RWPE2 (cell line): ENCODE measurements around the gene PADI3.

Experiments
- ATAC-seq: fragments of 200-7000 bp; cut with Tn5 transposase; 3 replicates; pipeline ENCODE4 v1.9.1; 2021; ENCODE audit warnings: low read depth
- DNase-seq: peaks from one replicate; pipeline ENCODE4 v3.0.0-alpha.2; 2020; ENCODE audit warnings: low spot score
- H3K27ac ChIP-seq: fragments of 450-650 bp; 2 replicates; pipeline ENCODE4 v1.5.1; 2017; ENCODE audit warnings: mild to moderate bottlenecking; ENCODE audit not compliant: poor library complexity, severe bottlenecking
- H3K27me3 ChIP-seq: fragments of 250-450 bp; sonication (Bioruptor Pico); 2 replicates; pipeline ENCODE4 v1.5.1; 2021; ENCODE audit warnings: mild to moderate bottlenecking, moderate library complexity; ENCODE audit not compliant: insufficient read depth, poor library complexity, severe bottlenecking
- H3K36me3 ChIP-seq: fragments of 250-450 bp; sonication (Bioruptor Pico); 2 replicates; pipeline ENCODE4 v1.5.1; 2020; ENCODE audit warnings: low read depth, mild to moderate bottlenecking, moderate library complexity
- H3K4me1 ChIP-seq: fragments of 250-450 bp; sonication (Bioruptor Pico); 2 replicates; pipeline ENCODE4 v1.5.1; 2021; ENCODE audit warnings: mild to moderate bottlenecking, moderate library complexity; ENCODE audit not compliant: insufficient read depth, poor library complexity, severe bottlenecking
- H3K4me3 ChIP-seq: fragments of 250-450 bp; sonication (Bioruptor Pico); 2 replicates; pipeline ENCODE4 v1.5.1; 2021; ENCODE audit warnings: mild to moderate bottlenecking, moderate library complexity; ENCODE audit not compliant: severe bottlenecking
- H3K9me3 ChIP-seq: fragments of 250-450 bp; sonication (Bioruptor Pico); 2 replicates; pipeline ENCODE4 v1.5.1; 2021; ENCODE audit warnings: mild to moderate bottlenecking, moderate library complexity; ENCODE audit not compliant: severe bottlenecking
- TF ChIP-seq, protein P1 (sequence below): fragments of 450-650 bp; IDR thresholded peaks from one replicate; pipeline ENCODE4 v1.5.1; 2017; ENCODE audit warnings: mild to moderate bottlenecking, moderate library complexity; ENCODE audit not compliant: poor library complexity, severe bottlenecking

The PADI3 gene

DNA sequence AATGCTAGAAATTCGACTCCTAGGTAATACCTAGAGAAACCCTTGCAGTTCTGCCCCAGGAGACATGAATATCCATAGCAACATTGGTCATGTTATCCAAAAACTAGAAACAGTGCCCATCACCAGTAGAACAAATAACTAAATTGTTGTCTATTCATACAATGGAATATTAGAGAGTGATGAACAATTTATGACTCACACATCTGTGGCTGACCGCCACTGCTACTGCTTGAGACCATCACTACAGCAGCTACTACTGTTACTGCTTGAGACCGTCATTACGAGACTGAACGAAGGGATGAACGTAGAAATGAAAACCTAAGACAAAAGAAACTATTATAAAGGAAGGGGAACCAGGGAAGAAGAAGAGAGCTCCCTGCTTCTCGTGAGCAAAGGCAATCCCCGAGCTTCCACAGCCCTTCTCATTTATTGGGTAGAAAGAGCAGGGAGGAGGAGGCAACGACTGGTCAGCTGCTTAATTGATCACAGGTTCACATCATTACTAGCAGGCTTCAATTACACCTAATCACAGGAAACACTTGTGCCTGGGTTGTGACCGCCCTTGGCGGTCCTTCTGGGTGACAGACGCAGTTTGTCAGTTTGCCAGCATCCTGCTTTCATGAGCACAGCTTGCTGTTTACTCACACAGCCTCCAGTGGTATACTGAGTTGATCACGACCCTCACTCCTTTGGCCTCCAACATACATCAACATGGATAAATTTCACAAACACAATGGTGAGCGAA is 45.0 kb downstream of the PADI3 start:
- DNase-seq (no peak), ATAC-seq (no peak)

GRCh38 chr1:17295292-17295691 is 46.4 kb downstream of the PADI3 start:
- DNase-seq, result no peak
- Histone ChIP-seq H3K36me3 (no peaks in the 10 kb centered on the region), H3K9me3 (no peaks in the 10 kb centered on the region), H3K27ac (no peak overlapping the region), H3K27me3 (no peaks in the 10 kb centered on the region), H3K4me1 (peaks cover 36% of the 10 kb centered on the region), H3K4me3 (no peak overlapping the region)
- TF ChIP-seq, protein P1, sequence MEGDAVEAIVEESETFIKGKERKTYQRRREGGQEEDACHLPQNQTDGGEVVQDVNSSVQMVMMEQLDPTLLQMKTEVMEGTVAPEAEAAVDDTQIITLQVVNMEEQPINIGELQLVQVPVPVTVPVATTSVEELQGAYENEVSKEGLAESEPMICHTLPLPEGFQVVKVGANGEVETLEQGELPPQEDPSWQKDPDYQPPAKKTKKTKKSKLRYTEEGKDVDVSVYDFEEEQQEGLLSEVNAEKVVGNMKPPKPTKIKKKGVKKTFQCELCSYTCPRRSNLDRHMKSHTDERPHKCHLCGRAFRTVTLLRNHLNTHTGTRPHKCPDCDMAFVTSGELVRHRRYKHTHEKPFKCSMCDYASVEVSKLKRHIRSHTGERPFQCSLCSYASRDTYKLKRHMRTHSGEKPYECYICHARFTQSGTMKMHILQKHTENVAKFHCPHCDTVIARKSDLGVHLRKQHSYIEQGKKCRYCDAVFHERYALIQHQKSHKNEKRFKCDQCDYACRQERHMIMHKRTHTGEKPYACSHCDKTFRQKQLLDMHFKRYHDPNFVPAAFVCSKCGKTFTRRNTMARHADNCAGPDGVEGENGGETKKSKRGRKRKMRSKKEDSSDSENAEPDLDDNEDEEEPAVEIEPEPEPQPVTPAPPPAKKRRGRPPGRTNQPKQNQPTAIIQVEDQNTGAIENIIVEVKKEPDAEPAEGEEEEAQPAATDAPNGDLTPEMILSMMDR, result no peak
- ATAC-seq, result no peak

More for the DNA sequence above, 45.0 kb downstream of the PADI3 start:
- no peak overlapping the region for H3K4me3 ChIP-seq
- H3K36me3 ChIP-seq, result no peaks in the 10 kb centered on the region
- peaks cover 47% of the 10 kb centered on the region for H3K4me1 ChIP-seq
- H3K27me3 ChIP-seq, result no peaks in the 10 kb centered on the region
- H3K27ac ChIP-seq, result peak overlapping the region; percentile 93
- TF ChIP-seq, protein P1, result no peak
- H3K9me3 ChIP-seq, result no peaks in the 10 kb centered on the region

DNA sequence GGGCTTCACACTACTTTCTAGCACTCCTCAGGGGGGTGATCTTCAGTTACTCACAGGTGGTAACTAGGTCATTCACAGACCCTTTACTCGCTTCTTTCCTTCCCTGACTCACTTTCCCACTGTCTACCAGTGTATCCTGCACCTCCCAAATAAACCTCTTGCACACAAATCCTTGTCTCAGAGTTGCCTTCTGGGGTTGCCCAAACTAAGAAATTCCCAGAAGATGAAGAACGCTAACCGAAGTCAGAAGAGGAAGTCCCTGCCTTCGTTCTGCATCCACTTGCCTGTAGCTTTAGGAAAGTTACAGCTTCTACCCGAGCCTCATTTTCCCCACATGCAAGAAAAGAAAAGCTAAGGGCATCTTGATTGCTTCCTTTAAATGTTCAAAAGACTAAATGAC is 47.2 kb downstream of the PADI3 start:
- Histone ChIP-seq H3K9me3 (no peaks in the 10 kb centered on the region), H3K27ac (no peak overlapping the region), H3K4me1 (peaks cover 33% of the 10 kb centered on the region), H3K36me3 (no peaks in the 10 kb centered on the region), H3K4me3 (no peak overlapping the region), H3K27me3 (no peaks in the 10 kb centered on the region)
- no peak for DNase-seq
- no peak for ATAC-seq
- TF ChIP-seq, protein P1, result no peak

GRCh38 chr1:17297991-17298390 is 49.1 kb downstream of the PADI3 start:
- Histone ChIP-seq H3K4me3 (no peak overlapping the region), H3K27me3 (no peaks in the 10 kb centered on the region), H3K9me3 (no peaks in the 10 kb centered on the region), H3K4me1 (peaks cover 17% of the 10 kb centered on the region), H3K27ac (peak overlapping the region; percentile 61), H3K36me3 (no peaks in the 10 kb centered on the region)
- ATAC-seq, result peak; percentile 94
- DNase-seq, result no peak
- TF ChIP-seq, protein P1, result no peak

- Histone ChIP-seq H3K27me3 (no peaks in the 10 kb centered on the region), H3K4me3 (no peak overlapping the region), H3K27ac (no peak overlapping the region), H3K4me1 (peaks cover 28% of the 10 kb centered on the region), H3K36me3 (no peaks in the 10 kb centered on the region), H3K9me3 (no peaks in the 10 kb centered on the region)
- TF ChIP-seq, protein P1, result no peak
- no peak for DNase-seq
- no peak for ATAC-seq
Observed at GRCh38 chr1:17301767-17302166, 52.9 kb downstream of the PADI3 start.
